Measurements from ENCODE around the gene RAB4A. TPM values are rescaled to one million over a fixed set of nuclear protein-coding genes. Genes with fewer than 3 reads are reported as not detected.

The RAB4A gene
- total and polyA plus RNA-seq, 10 of the 15 experiments (the other 5 are each of a cell fraction or from before 2014, with no cell fraction given), result 4.0 to 35.8 (median 17.7) TPM

DNA sequence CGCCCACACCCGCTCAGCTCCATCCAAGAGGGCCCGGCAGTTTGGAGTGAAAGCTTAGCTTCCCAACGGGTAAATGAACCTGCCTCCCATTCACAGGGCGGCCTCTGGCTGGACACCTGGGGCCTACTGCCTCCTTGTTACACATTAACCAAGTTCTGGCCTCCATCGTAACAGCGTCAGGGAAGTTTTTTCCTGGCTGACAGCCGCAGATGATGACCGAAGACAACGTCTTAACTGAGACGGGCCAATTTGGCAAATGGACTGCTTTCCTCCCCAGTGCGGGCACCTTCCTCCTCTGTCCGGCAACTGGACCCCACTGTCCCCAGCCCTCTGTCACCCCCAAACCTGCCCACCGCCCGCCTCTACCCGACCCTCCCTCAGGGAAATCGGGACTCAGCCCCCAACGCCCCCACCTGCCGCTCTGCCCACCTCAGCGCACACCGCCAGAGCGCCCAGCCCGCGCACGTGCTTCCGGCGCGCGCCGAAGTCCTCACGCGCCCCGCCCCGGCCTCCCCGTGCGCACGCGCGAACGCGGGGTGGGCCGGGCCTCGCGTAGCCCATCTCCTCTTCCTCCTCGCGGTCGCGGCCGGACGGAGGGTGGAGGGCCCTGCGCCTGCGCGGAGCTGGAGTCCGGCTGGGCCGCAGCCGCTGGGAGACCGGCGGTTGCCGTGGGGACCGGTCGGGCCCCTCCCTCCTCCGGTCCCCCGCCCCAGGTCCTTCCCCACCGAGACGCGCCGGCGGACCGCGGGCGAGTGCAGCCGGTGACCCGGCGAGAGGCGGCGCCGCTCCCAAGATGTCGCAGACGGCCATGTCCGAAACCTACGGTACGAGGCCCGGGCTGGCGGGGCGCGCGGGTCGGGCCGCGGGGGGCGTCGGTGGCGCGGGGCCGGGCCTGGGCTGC lies at the start of gene RAB4A (continued):
- TF ChIP-seq JUND (IDR thresholded peaks at IDR 0.05; ENCODE audit: low read depth, low read length), result no peak

DNA sequence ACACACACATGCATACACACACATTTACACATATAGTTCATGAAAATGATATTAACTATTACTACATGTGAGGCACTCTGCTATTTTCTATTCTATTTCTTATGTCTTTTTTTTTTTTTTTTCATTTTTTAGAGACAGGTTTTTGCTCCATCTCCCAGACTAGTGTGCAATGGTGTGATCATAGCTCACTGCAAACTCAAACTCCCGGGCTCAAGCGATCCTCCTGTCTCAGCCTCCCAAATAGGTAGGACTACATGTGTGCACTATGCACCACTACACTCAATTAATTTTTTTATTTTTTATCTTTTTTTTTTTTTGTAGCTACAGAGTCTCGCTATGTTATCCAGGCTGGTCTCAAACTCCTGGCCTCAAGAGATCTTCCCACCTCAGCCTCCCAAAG lies 48.8 kb upstream of the RAB4A start:
- Histone ChIP-seq H3K79me2 (ENCODE audit: control insufficient read depth, insufficient read depth, low read length) (no peaks in the 10 kb centered on the region), H3K9me3 (replicated peaks; ENCODE audit: control insufficient read depth, insufficient read depth, low read length) (no peaks in the 10 kb centered on the region), H3K9ac (ENCODE audit: control insufficient read depth, insufficient read depth, low read length) (no peak overlapping the region), H3K4me2 (ENCODE audit: control insufficient read depth, insufficient read depth) (no peak overlapping the region), H3K4me3 (no peak overlapping the region), H3K4me1 (ENCODE audit: control insufficient read depth, insufficient read depth, low read length) (no peaks in the 10 kb centered on the region), H2AFZ (ENCODE audit: control insufficient read depth, low read depth, low read length) (no peak overlapping the region), H3K27me3 (replicated peaks in 1 of 2; ENCODE audit: control insufficient read depth in 2 of 2, insufficient read depth in 2 of 2, low read length in 1 of 2) (no peaks in the 10 kb centered on the region; a peak in 1 of 4 replicates), H4K20me1 (ENCODE audit: control insufficient read depth, insufficient read depth) (no peaks in the 10 kb centered on the region), H3K36me3 (ENCODE audit: control insufficient read depth in 2 of 2, insufficient read depth in 2 of 2, low read length in 1 of 2) (no peaks in the 10 kb centered on the region), H3K27ac (ENCODE audit: control insufficient read depth, insufficient read depth) (no peak overlapping the region)
- no peak for DNase-seq (ENCODE audit: low read depth, low spot score)
- WGBS (ENCODE audit: insufficient coverage, insufficient replicate concordance, low lambda C conversion rate, missing lambda C conversion rate), result 83% methylated on average over 3 of the region's 3 CpGs
- no TSS peak for BruUV-seq (replicated peaks)
- in situ Hi-C loops (cut with MboI), result no loop called here
- ChIA-PET CTCF (interaction anchor here (1.0 kb wide), 1 partner anchor 529 kb away, joined by 3 read pairs; no protein-coding TSS in a partner anchor), POLR2A (no interaction called here), SMC1A (ENCODE audit: uncharacterized antibody, unreplicated experiment) (no interaction called here), RAD21 (ENCODE audit: unreplicated experiment) (interaction anchor here (0.6 kb wide), 1 partner anchor 284 kb away, joined by 4 read pairs; no protein-coding TSS in a partner anchor)
- FAIRE-seq, result no peak
- no peak for ATAC-seq
- TF ChIP-seq, protein P1, sequence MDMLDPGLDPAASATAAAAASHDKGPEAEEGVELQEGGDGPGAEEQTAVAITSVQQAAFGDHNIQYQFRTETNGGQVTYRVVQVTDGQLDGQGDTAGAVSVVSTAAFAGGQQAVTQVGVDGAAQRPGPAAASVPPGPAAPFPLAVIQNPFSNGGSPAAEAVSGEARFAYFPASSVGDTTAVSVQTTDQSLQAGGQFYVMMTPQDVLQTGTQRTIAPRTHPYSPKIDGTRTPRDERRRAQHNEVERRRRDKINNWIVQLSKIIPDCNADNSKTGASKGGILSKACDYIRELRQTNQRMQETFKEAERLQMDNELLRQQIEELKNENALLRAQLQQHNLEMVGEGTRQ (IDR thresholded peaks at IDR 0.05; ENCODE audit: borderline replicate concordance, low read depth, low read length), result no peak
- TF ChIP-seq SKIL (IDR thresholded peaks at IDR 0.05; ENCODE audit: low read depth, poor library complexity, severe bottlenecking) (no peak), FOS (IDR thresholded peaks at IDR 0.05; ENCODE audit: borderline replicate concordance, extremely low read depth, insufficient read length) (no peak), ZNF274 (IDR thresholded peaks at IDR 0.05; ENCODE audit: insufficient read depth, insufficient read length) (no peak), EED (IDR thresholded peaks at IDR 0.05; ENCODE audit: low read depth) (no peak), EGR1 (IDR thresholded peaks at IDR 0.05; ENCODE audit: borderline replicate concordance in 1 of 2, low read depth in 2 of 2, low read length in 2 of 2) (no peak), POLR2A (IDR thresholded peaks at IDR 0.05; ENCODE audit: low read depth, low read length) (no peak), NFXL1 (IDR thresholded peaks at IDR 0.05; ENCODE audit: borderline replicate concordance) (no peak), LARP7 (IDR thresholded peaks at IDR 0.05) (no peak), MYC (IDR thresholded peaks at IDR 0.05; ENCODE audit: insufficient read depth, insufficient read length, insufficient replicate concordance, low read length, severe bottlenecking) (no peak), YBX1 (IDR thresholded peaks at IDR 0.05) (no peak), CBX3 (IDR thresholded peaks at IDR 0.05; ENCODE audit: borderline replicate concordance, low read depth) (no peak), STAT3 (IDR thresholded peaks at IDR 0.05; ENCODE audit: low read depth, low read length) (no peak), USF1 (IDR thresholded peaks at IDR 0.05; ENCODE audit: borderline replicate concordance, extremely low read length, insufficient read depth, low read depth, low read length) (no peak), EP300 (IDR thresholded peaks at IDR 0.05; ENCODE audit: borderline replicate concordance in 1 of 2, control insufficient read depth in 1 of 2, low read depth in 2 of 2, low read length in 2 of 2) (no peak)
- intact Hi-C loops (cut with micrococcal nuclease; ENCODE audit: unreplicated experiment), result loop anchor here (10.0 kb wide), 1 partner anchor 187 kb away; no protein-coding TSS in a partner anchor
